Breast epithelium (tissue), 3 donors: ENCODE measurements around the gene PPP4R1.

Experiments used
- CTCF ChIP-seq, 3 donors: fragments of 450-650 bp; IDR thresholded peaks; one replicate each; pipeline ENCODE4 v1.5.1; 2016 to 2017; ENCODE audit warnings: antibody characterized with exemption in 3 of 3, mild to moderate bottlenecking in 3 of 3, moderate library complexity in 3 of 3
- POLR2A ChIP-seq: fragments of 450-650 bp; IDR thresholded peaks from one replicate; pipeline ENCODE4 v1.6.1; 2016; ENCODE audit warnings: antibody characterized with exemption, mild to moderate bottlenecking, moderate library complexity
- POLR2AphosphoS5 ChIP-seq, 3 donors: sonication (generic); formaldehyde crosslinking; IDR thresholded peaks; one replicate each; pipeline ENCODE4 v1.6.1; 2017; ENCODE audit warnings: antibody characterized with exemption in 3 of 3

- TF ChIP-seq CTCF (IDR thresholded peaks at IDR 0.05), result no peak
- TF ChIP-seq POLR2AphosphoS5 (IDR thresholded peaks at IDR 0.05), result no peak
- TF ChIP-seq POLR2A, result no peak
Measured at GRCh38 chr18:9596226-9596625, 18.1 kb downstream of the PPP4R1 start.
